Stimulated activated CD4-positive, alpha-beta T cell treated with anti-CD3 and anti-CD28 coated beads, Interleukin-2, amount 100 ng/mL, for 4 hours (primary cell): Measurements from ENCODE around the gene RAB27A.

Experiments used
- DNase-seq: peaks from one replicate; pipeline ENCODE4 v3.0.0-alpha.2; 2020; ENCODE audit warnings: low read depth

Gene RAB27A

GRCh38 chr15:55222588-55222987 is 67.0 kb downstream of the RAB27A start:
- DNase-seq: no peak

GRCh38 chr15:55221090-55222011 is 68.3 kb downstream of the RAB27A start:
- no peak for DNase-seq

- DNase-seq: no peak
These were observed 69.0 kb downstream of the RAB27A start for GRCh38 chr15:55220606-55221005.

- DNase-seq: no peak
These were observed 71.6 kb downstream of the RAB27A start for GRCh38 chr15:55218056-55218455.

- DNase-seq: no peak
These were observed 85.1 kb downstream of the RAB27A start for GRCh38 chr15:55204464-55204863.

- DNase-seq: no peak
These were observed 87.4 kb downstream of the RAB27A start for GRCh38 chr15:55202206-55202605.

- no peak for DNase-seq
These were observed 90.9 kb downstream of the RAB27A start for GRCh38 chr15:55198706-55199105.

GRCh38 chr15:55197719-55198118 is 91.9 kb downstream of the RAB27A start:
- no peak for DNase-seq

GRCh38 chr15:55197362-55197705 is 92.3 kb downstream of the RAB27A start:
- DNase-seq: no peak

GRCh38 chr15:55196458-55197361 is 92.9 kb downstream of the RAB27A start, which contains the start of gene RSL24D1:
TSS of gene RSL24D1 (minus strand) at chr15:55196941. CDS start at chr15:55196890, 51 bp downstream.
- peak; percentile 96 for DNase-seq

- DNase-seq: no peak
These were observed 93.6 kb downstream of the RAB27A start for GRCh38 chr15:55195996-55196395.

GRCh38 chr15:55194256-55194655 is 95.4 kb downstream of the RAB27A start:
- DNase-seq: no peak

- DNase-seq: no peak
These were observed 103.3 kb downstream of the RAB27A start for GRCh38 chr15:55186331-55186730.

- no peak for DNase-seq
These were observed 105.9 kb downstream of the RAB27A start for GRCh38 chr15:55183679-55184078.

GRCh38 chr15:55179141-55179540 is 110.5 kb downstream of the RAB27A start:
- DNase-seq: no peak

GRCh38 chr15:55170361-55170760 is 119.3 kb downstream of the RAB27A start:
- DNase-seq: no peak

GRCh38 chr15:55168350-55168974 is 121.2 kb downstream of the RAB27A start:
- DNase-seq: peak; percentile 24

GRCh38 chr15:55164284-55164683 is 125.3 kb downstream of the RAB27A start:
- DNase-seq: no peak
